Epithelial cell of proximal tubule (primary cell): ENCODE results near the gene KRTAP12-1. TPM values are rescaled to one million over a fixed set of nuclear protein-coding genes. Genes with fewer than 3 reads are reported as not detected.
"Not testable (repeated sequence)": the region's sequence is repeated elsewhere in the genome, so short reads cannot be mapped to it uniquely, and the experiment has no call there.

ENCODE experiments used
- DNase-seq: peaks from one replicate; pipeline ENCODE4 v3.0.0-alpha.2; 2011; ENCODE audit warnings: low read depth
- H3K4me3 ChIP-seq: 2 replicates; pipeline ENCODE4 v1.5.1; 2011; ENCODE audit warnings: low read depth, mild to moderate bottlenecking, low read length
- CTCF ChIP-seq: conservative IDR thresholded peaks from 2 replicates; pipeline ENCODE4 v1.5.1; 2012; ENCODE audit warnings: low read depth, mild to moderate bottlenecking, low read length
- total RNA-seq: library from RNA; depleted of rRNA; stranded (reverse); fragments of >200 nt; gene quantifications from 2 replicates; pipeline ENCODE4 v1.2.3, GENCODE V29; 2015

KRTAP12-1 gene
- total RNA-seq, 1 donor from 2014 or later, result not detected

- no peak overlapping the region for H3K4me3 ChIP-seq
- DNase-seq, result no peak
- no peak for TF ChIP-seq CTCF
Measured at GRCh38 chr21:44647222-44647552, 34.8 kb downstream of the KRTAP12-1 start.

- DNase-seq, H3K4me3 ChIP-seq: not testable (repeated sequence)
Measured at GRCh38 chr21:44646366-44647221, 35.4 kb downstream of the KRTAP12-1 start, which contains the start of gene KRTAP10-11. Gene KRTAP10-11, plus strand, starts transcription at chr21:44646414. Its CDS starts 45 bp downstream, at chr21:44646459.

GRCh38 chr21:44644878-44645277 lies 37.1 kb downstream of the KRTAP12-1 start:
- no peak for TF ChIP-seq CTCF
- no peak for DNase-seq

GRCh38 chr21:44643741-44644310 lies 38.1 kb downstream of the KRTAP12-1 start:
- no peak for DNase-seq
- no peak for TF ChIP-seq CTCF
- H3K4me3 ChIP-seq, result no peak overlapping the region

More at GRCh38 chr21:44644878-44645277, 37.1 kb downstream of the KRTAP12-1 start:
- no peak overlapping the region for H3K4me3 ChIP-seq

- H3K4me3 ChIP-seq, result no peak overlapping the region
- TF ChIP-seq CTCF, result no peak
- DNase-seq, result no peak
Measured at GRCh38 chr21:44640761-44641160, 41.2 kb downstream of the KRTAP12-1 start.

- no peak for TF ChIP-seq CTCF
- H3K4me3 ChIP-seq, result no peak overlapping the region
- no peak for DNase-seq
Measured at GRCh38 chr21:44639331-44639655, 42.7 kb downstream of the KRTAP12-1 start.

GRCh38 chr21:44638506-44639330 lies 43.2 kb downstream of the KRTAP12-1 start:
- not testable (repeated sequence) for H3K4me3 ChIP-seq, DNase-seq

- not testable (repeated sequence) for DNase-seq, H3K4me3 ChIP-seq
Measured at GRCh38 chr21:44637851-44638348, 44.1 kb downstream of the KRTAP12-1 start.
